HG02885 (cell line): Measurements from ENCODE around the gene CD274.
"Not testable (repeated sequence)": the region's sequence is repeated elsewhere in the genome, so short reads cannot be mapped to it uniquely, and the experiment has no call there.

ENCODE experiments used
- ATAC-seq: cut with Tn5 transposase; IDR thresholded peaks from one replicate; pipeline ENCODE4 v1.9.1; 2021; ENCODE audit warnings: mild to moderate bottlenecking; ENCODE audit not compliant: unreplicated experiment, poor library complexity

CD274 gene

GRCh38 chr9:5437254-5438216 lies 12.8 kb upstream of the CD274 start, which contains the start of gene PLGRKT:
PLGRKT (minus strand) TSS chr9:5437925; CDS start chr9:5431977, 5,948 bp downstream.
- peak; percentile 85 for ATAC-seq

- peak; percentile 68 for ATAC-seq
Measured at GRCh38 chr9:5438301-5439162, 11.8 kb upstream of the CD274 start.

GRCh38 chr9:5440426-5440825 lies 9.9 kb upstream of the CD274 start:
- no peak for ATAC-seq

GRCh38 chr9:5441043-5441442 lies 9.3 kb upstream of the CD274 start:
- no peak for ATAC-seq

GRCh38 chr9:5442400-5443011 lies 7.8 kb upstream of the CD274 start:
- ATAC-seq, result no peak

- ATAC-seq, result no peak
Measured at GRCh38 chr9:5443850-5444249, 6.5 kb upstream of the CD274 start.

GRCh38 chr9:5445096-5445495 lies 5.2 kb upstream of the CD274 start:
- ATAC-seq, result not testable (repeated sequence)

GRCh38 chr9:5445886-5446285 lies 4.5 kb upstream of the CD274 start:
- ATAC-seq, result no peak

GRCh38 chr9:5446451-5447236 lies 3.7 kb upstream of the CD274 start:
- ATAC-seq, result no peak

GRCh38 chr9:5447337-5447736 lies 3.0 kb upstream of the CD274 start:
- no peak for ATAC-seq

- no peak for ATAC-seq
Measured at GRCh38 chr9:5448016-5448415, 2.3 kb upstream of the CD274 start.

- ATAC-seq, result no peak
Measured at GRCh38 chr9:5448461-5449435, 1.6 kb upstream of the CD274 start.

GRCh38 chr9:5449521-5450358 lies 602 bp upstream of the CD274 start:
- no peak for ATAC-seq

GRCh38 chr9:5452286-5452609 lies 1.9 kb downstream of the CD274 start:
- ATAC-seq, result no peak

GRCh38 chr9:5453004-5453403 lies 2.7 kb downstream of the CD274 start:
- no peak for ATAC-seq

- ATAC-seq, result peak; percentile 28
Measured at GRCh38 chr9:5453673-5454072, 3.3 kb downstream of the CD274 start.

- ATAC-seq, result no peak
Measured at GRCh38 chr9:5455181-5455580, 4.8 kb downstream of the CD274 start.

- peak; percentile 69 for ATAC-seq
Measured at GRCh38 chr9:5459289-5459829, 9.0 kb downstream of the CD274 start.
